MM.1S (cell line): Measurements from ENCODE around the gene SOD3.

Experiments
- DNase-seq: peaks from one replicate; pipeline ENCODE4 v3.0.0-alpha.2; 2015
- H2AFZ ChIP-seq: fragments of 300-600 bp; sonication (generic); 2 replicates; pipeline ENCODE4 v1.6.0; 2016; ENCODE audit warnings: antibody characterized with exemption, low read length
- H3F3A ChIP-seq: fragments of 300-600 bp; sonication (generic); 2 replicates; pipeline ENCODE4 v1.6.1; 2016; ENCODE audit warnings: mild to moderate bottlenecking, antibody characterized with exemption, low read length, moderate library complexity, mixed read lengths; ENCODE audit not compliant: insufficient read depth
- H3K27ac ChIP-seq: fragments of 300-600 bp; sonication (generic); 2 replicates; pipeline ENCODE4 v1.5.1; 2016; ENCODE audit warnings: mild to moderate bottlenecking, low read length
- H3K27me3 ChIP-seq: fragments of 300-600 bp; sonication (generic); replicated peaks from 2 replicates; pipeline ENCODE4 v1.6.0; 2016; ENCODE audit warnings: low read length; ENCODE audit not compliant: insufficient read depth
- H3K36me3 ChIP-seq: fragments of 300-600 bp; sonication (generic); replicated peaks from 2 replicates; pipeline ENCODE4 v1.6.1; 2016; ENCODE audit warnings: mild to moderate bottlenecking, low read length, mixed read lengths; ENCODE audit not compliant: insufficient read depth
- H3K4me1 ChIP-seq: fragments of 300-600 bp; sonication (generic); 2 replicates; pipeline ENCODE4 v1.6.1; 2016; ENCODE audit warnings: low read length, mixed read lengths
- H3K4me2 ChIP-seq: fragments of 300-600 bp; sonication (generic); 2 replicates; pipeline ENCODE4 v1.6.0; 2016; ENCODE audit warnings: low read depth, low read length
- H3K4me3 ChIP-seq: fragments of 300-600 bp; sonication (generic); 2 replicates; pipeline ENCODE4 v1.5.1; 2016; ENCODE audit warnings: low read length, mixed read lengths
- H3K79me2 ChIP-seq: fragments of 300-600 bp; sonication (generic); 2 replicates; pipeline ENCODE4 v1.6.1; 2016; ENCODE audit warnings: mixed run types, low read length, mixed read lengths
- H3K9ac ChIP-seq: fragments of 300-600 bp; sonication (generic); 2 replicates; pipeline ENCODE4 v1.6.1; 2016; ENCODE audit warnings: low read length, mixed read lengths
- H3K9me2 ChIP-seq: fragments of 300-600 bp; sonication (generic); replicated peaks from 2 replicates; pipeline ENCODE4 v1.6.1; 2016; ENCODE audit warnings: mild to moderate bottlenecking, low read length, mixed read lengths; ENCODE audit not compliant: insufficient read depth
- H3K9me3 ChIP-seq: fragments of 300-600 bp; sonication (generic); replicated peaks from 2 replicates; pipeline ENCODE4 v1.6.1; 2016; ENCODE audit warnings: mild to moderate bottlenecking, low read length, mixed read lengths; ENCODE audit not compliant: insufficient read depth
- H4K20me1 ChIP-seq: fragments of 300-600 bp; sonication (generic); 2 replicates; pipeline ENCODE4 v1.6.1; 2016; ENCODE audit warnings: mild to moderate bottlenecking, low read length, moderate library complexity, mixed read lengths; ENCODE audit not compliant: insufficient read depth
- EZH2 ChIP-seq: fragments of 300-600 bp; sonication (generic); optimal IDR thresholded peaks from 2 replicates; pipeline ENCODE3; 2017; ENCODE audit warnings: low read depth, mild to moderate bottlenecking, antibody characterized with exemption, low read length, mixed read lengths
- EZH2phosphoT487 ChIP-seq: fragments of 300-600 bp; sonication (generic); IDR thresholded peaks from 2 replicates; pipeline ENCODE4 v1.6.1; 2018; ENCODE audit warnings: antibody characterized with exemption, low read length
- TF ChIP-seq, protein P1 (sequence below): fragments of 300-600 bp; sonication (generic); IDR thresholded peaks from 2 replicates; pipeline ENCODE4 v1.5.1; 2016; ENCODE audit warnings: antibody characterized with exemption, low read length, mixed read lengths

SOD3 gene

DNA sequence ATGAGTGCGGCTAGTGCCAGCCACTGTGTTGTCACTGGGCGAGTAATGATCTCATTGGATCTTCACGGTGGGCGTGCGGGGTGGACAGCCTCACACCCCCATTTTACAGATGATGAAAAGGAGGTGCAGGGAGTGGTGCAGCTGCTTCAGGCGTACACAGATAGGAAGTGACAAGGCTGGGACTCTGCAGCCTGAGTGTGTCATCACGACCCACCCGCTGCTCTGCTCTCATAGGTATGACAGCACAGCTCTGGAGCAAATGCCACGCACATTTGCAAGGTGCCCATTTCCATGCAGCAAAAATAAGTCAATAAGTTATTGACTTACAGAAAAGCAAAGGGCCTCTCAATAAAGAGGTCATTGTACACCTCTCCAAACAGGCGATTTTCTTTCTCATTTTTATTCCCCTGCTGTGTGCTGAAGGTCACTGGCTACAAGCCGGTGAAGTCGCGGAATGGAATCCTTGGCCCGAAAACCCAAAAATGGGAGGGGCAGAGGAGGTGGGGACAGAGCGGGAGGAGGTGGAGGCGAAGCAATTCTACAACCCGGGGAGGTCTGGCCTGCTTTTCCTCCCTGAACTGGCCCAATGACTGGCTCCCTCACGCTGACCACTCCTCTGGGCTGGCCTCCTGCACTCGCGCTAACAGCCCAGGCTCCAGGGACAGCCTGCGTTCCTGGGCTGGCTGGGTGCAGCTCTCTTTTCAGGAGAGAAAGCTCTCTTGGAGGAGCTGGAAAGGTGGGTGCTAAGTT lies at the start of gene SOD3:
Gene SOD3 (plus strand): TSS at position 658 of the 750 bp plus-strand sequence. CDS start 3,949 bp downstream, outside the sequence.
- H4K20me1 ChIP-seq: no peaks in the 10 kb centered on the region

DNA sequence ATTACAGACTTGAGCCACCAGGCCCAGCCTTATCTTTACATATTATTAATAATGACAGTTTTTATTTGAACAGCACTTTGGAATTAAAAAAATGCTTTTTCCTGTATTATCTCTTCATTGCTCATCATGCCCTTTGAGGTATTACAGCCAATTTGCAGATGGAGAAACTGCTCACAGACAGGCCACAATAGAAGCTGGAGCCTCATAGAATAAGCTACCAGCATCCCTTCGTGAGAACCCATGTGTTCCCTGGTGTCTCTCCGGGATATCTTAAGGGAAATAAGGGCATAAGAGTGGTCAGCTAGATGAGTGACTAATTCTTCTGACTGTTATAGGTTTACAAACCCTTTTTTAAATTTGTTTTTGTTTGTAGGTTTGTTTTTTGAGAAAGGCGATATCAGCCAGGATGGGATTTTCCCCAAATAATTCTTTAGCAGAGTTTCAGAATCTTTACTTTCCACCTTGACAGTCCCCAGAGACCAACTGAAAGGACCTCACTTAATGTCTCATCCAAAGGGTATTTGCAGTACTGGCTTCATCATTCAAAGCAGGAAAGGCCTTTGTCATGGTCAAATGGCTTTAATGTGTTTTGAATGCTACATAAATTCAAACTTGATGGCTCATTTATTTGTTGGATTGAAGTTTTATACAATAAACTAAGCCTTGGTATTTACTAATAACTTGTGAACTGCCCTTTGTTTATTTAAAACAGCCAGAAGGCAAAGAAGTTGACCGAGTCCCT lies 48.0 kb upstream of the SOD3 start:
- no peak overlapping the region for H3K4me3 ChIP-seq
- H3K9me3 ChIP-seq: no peaks in the 10 kb centered on the region
- H3K9ac ChIP-seq: no peak overlapping the region
- no peaks in the 10 kb centered on the region for H3K79me2 ChIP-seq
- H3K4me1 ChIP-seq: no peaks in the 10 kb centered on the region
- no peak for DNase-seq
- TF ChIP-seq, protein P1, sequence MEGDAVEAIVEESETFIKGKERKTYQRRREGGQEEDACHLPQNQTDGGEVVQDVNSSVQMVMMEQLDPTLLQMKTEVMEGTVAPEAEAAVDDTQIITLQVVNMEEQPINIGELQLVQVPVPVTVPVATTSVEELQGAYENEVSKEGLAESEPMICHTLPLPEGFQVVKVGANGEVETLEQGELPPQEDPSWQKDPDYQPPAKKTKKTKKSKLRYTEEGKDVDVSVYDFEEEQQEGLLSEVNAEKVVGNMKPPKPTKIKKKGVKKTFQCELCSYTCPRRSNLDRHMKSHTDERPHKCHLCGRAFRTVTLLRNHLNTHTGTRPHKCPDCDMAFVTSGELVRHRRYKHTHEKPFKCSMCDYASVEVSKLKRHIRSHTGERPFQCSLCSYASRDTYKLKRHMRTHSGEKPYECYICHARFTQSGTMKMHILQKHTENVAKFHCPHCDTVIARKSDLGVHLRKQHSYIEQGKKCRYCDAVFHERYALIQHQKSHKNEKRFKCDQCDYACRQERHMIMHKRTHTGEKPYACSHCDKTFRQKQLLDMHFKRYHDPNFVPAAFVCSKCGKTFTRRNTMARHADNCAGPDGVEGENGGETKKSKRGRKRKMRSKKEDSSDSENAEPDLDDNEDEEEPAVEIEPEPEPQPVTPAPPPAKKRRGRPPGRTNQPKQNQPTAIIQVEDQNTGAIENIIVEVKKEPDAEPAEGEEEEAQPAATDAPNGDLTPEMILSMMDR: no peak
- TF ChIP-seq EZH2phosphoT487 (no peak), EZH2 (no peak)
- H2AFZ ChIP-seq: no peak overlapping the region
- no peak overlapping the region for H3K4me2 ChIP-seq
- H3K27ac ChIP-seq: no peak overlapping the region
- no peaks in the 10 kb centered on the region for H3K9me2 ChIP-seq
- no peaks in the 10 kb centered on the region for H3F3A ChIP-seq
- H3K36me3 ChIP-seq: no peaks in the 10 kb centered on the region
- no peaks in the 10 kb centered on the region for H3K27me3 ChIP-seq
- no peaks in the 10 kb centered on the region for H4K20me1 ChIP-seq

More for the DNA sequence above, at the start of gene SOD3:
- no peaks in the 10 kb centered on the region for H3K27me3 ChIP-seq
- H3K4me1 ChIP-seq: peaks cover 5% of the 10 kb centered on the region; the same call in 1 of the 2 replicates
- peak within 1 kb of the TSS; percentile 46; the same call in 1 of the 2 replicates for H3K4me2 ChIP-seq
- no peak for TF ChIP-seq EZH2phosphoT487
- TF ChIP-seq EZH2: no peak
- no peak for DNase-seq
- no peak within 1 kb of the TSS for H3K9ac ChIP-seq
- no peak within 1 kb of the TSS for H2AFZ ChIP-seq
- H3K27ac ChIP-seq: no peak within 1 kb of the TSS
- no peak within 1 kb of the TSS for H3K4me3 ChIP-seq
- H3K9me3 ChIP-seq: no peaks in the 10 kb centered on the region
- no peaks in the 10 kb centered on the region for H3K36me3 ChIP-seq
- H3K9me2 ChIP-seq: no peaks in the 10 kb centered on the region
- H3K79me2 ChIP-seq: no peaks in the 10 kb centered on the region
- H3F3A ChIP-seq: 0 out of 2 replicates have a peak, but pooled peaks cover 2% of the 10 kb centered on the region

- Histone ChIP-seq H3K9me3 (no peaks in the 10 kb centered on the region), H3K9ac (no peak overlapping the region), H3K4me2 (no peak overlapping the region), H3K27ac (no peak overlapping the region), H3K9me2 (no peaks in the 10 kb centered on the region), H3F3A (no peaks in the 10 kb centered on the region), H2AFZ (no peak overlapping the region), H3K79me2 (no peaks in the 10 kb centered on the region), H3K27me3 (no peaks in the 10 kb centered on the region), H4K20me1 (no peaks in the 10 kb centered on the region), H3K36me3 (no peaks in the 10 kb centered on the region), H3K4me3 (no peak overlapping the region), H3K4me1 (no peaks in the 10 kb centered on the region)
- DNase-seq: no peak
- TF ChIP-seq, protein P1: no peak
- TF ChIP-seq EZH2phosphoT487: no peak
- no peak for TF ChIP-seq EZH2
Observed at GRCh38 chr4:24748023-24748422, 47.4 kb upstream of the SOD3 start.
